Mammary epithelial cell (primary cell): ENCODE data around the gene DYNC2H1.

Source experiments
- EZH2 ChIP-seq: IDR thresholded peaks from 2 replicates; pipeline ENCODE4 v1.6.1; 2012; ENCODE audit warnings: low read length, inconsistent platforms, borderline replicate concordance
- TF ChIP-seq, protein P1 (sequence below), 2 donors: IDR thresholded peaks in 1 of 2; conservative IDR thresholded peaks in 1 of 2; 2 replicates each; pipeline ENCODE4 v1.5.1; 2011 to 2012; ENCODE audit warnings: inconsistent platforms in 2 of 2, low read length in 2 of 2, mild to moderate bottlenecking in 2 of 2, control low read depth in 1 of 2, low read depth in 1 of 2; ENCODE audit not compliant: insufficient read depth in 1 of 2; ENCODE audit errors: extremely low read depth in 1 of 2

- TF ChIP-seq, protein P1, sequence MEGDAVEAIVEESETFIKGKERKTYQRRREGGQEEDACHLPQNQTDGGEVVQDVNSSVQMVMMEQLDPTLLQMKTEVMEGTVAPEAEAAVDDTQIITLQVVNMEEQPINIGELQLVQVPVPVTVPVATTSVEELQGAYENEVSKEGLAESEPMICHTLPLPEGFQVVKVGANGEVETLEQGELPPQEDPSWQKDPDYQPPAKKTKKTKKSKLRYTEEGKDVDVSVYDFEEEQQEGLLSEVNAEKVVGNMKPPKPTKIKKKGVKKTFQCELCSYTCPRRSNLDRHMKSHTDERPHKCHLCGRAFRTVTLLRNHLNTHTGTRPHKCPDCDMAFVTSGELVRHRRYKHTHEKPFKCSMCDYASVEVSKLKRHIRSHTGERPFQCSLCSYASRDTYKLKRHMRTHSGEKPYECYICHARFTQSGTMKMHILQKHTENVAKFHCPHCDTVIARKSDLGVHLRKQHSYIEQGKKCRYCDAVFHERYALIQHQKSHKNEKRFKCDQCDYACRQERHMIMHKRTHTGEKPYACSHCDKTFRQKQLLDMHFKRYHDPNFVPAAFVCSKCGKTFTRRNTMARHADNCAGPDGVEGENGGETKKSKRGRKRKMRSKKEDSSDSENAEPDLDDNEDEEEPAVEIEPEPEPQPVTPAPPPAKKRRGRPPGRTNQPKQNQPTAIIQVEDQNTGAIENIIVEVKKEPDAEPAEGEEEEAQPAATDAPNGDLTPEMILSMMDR (conservative IDR thresholded peaks at IDR 0.05 in 1 of 2, IDR thresholded peaks at IDR 0.05 in 1 of 2; ENCODE audit: extremely low read depth in 1 of 2, insufficient read depth in 1 of 2, low read depth in 1 of 2, low read length in 2 of 2): no peak
- TF ChIP-seq EZH2: no peak
Measured at GRCh38 chr11:103499710-103500340, 390.6 kb downstream of the DYNC2H1 start.
